Measurements from ENCODE around the gene PCDHGA1.

- TF ChIP-seq CTCF (IDR thresholded peaks at IDR 0.05; ENCODE audit: low read length) (no peak), EZH2 (optimal IDR thresholded peaks at IDR 0.05; ENCODE audit: low read depth, low read length) (no peak)
Observed at GRCh38 chr5:141356133-141356532, 25.8 kb downstream of the PCDHGA1 start.
